Hepatocyte (in vitro differentiated cells): ENCODE results near the gene CSMD2. TPM values are rescaled to one million over a fixed set of nuclear protein-coding genes. Genes with fewer than 3 reads are reported as not detected.

Source experiments
- polyA plus RNA-seq: library from polyadenylated mRNA; unstranded; fragments of >200 nt; fragmentation: Nextera tagmentation; extraction: Ambion mirVana; gene quantifications from 2 replicates; pipeline ENCODE4 v1.2.1, GENCODE V29; 2016
- small RNA-seq: library from RNA; depleted of rRNA; stranded (forward); fragments of <200 nt; gene quantifications from one replicate; pipeline ENCODE3, GENCODE V24; 2014
- total RNA-seq: library from RNA; depleted of rRNA; stranded (reverse); fragments of >200 nt; gene quantifications from 2 replicates; pipeline ENCODE4 v1.2.3, GENCODE V29; 2014

The CSMD2 gene
- total and polyA plus RNA-seq, 2 experiments from 2014 or later: 0.10 to 0.37 TPM

Small RNA genes lying within 50 kb of the gene (small RNA-seq; reads per million reads assigned to genes)
- not detected for gene RNA5SP42

Other genes with a start within 250 kb of the CSMD2 start
- not detected in 2 replicates for gene C1orf94, start 11.7 kb upstream of the CSMD2 start, total RNA-seq
- gene C1orf94, start 11.7 kb upstream of the CSMD2 start, polyA plus RNA-seq: not detected in 2 replicates